Measurements from ENCODE around the gene HAGHL.

HAGHL gene

GRCh38 chr16:745739-746138 lies 18.8 kb downstream of the HAGHL start:
- H3K36me3 ChIP-seq (ENCODE audit: insufficient read depth, low read length): no peaks in the 10 kb centered on the region
- no peaks in the 10 kb centered on the region for H4K20me1 ChIP-seq (ENCODE audit: insufficient read depth, low read length)
- no peak overlapping the region for H3K9ac ChIP-seq (ENCODE audit: low read length)
- H3K27ac ChIP-seq (ENCODE audit: low read depth, low read length, poor library complexity, severe bottlenecking): no peak overlapping the region
- no peak overlapping the region for H2AFZ ChIP-seq (ENCODE audit: low read length)
- H3K9me3 ChIP-seq (ENCODE audit: low read length): no peaks in the 10 kb centered on the region
- H3K9me2 ChIP-seq (ENCODE audit: low read depth, low read length): no peaks in the 10 kb centered on the region
- H3K4me1 ChIP-seq (ENCODE audit: insufficient read depth, low read length, severe bottlenecking): peaks cover 5% of the 10 kb centered on the region
- H3K27me3 ChIP-seq (ENCODE audit: insufficient read depth, low read length): peaks cover 4% of the 10 kb centered on the region; the same call in 1 of the 2 replicates
- no peak for TF ChIP-seq EZH2 (IDR thresholded peaks at IDR 0.05; ENCODE audit: borderline replicate concordance, low read length)
- peak; percentile 67 for TF ChIP-seq CTCF (IDR thresholded peaks at IDR 0.05; ENCODE audit: low read length)
- H3K4me3 ChIP-seq (ENCODE audit: low read depth, low read length, poor library complexity, severe bottlenecking): no peak overlapping the region
- H3K79me2 ChIP-seq (ENCODE audit: insufficient read depth, low read length): no peaks in the 10 kb centered on the region
- H3F3A ChIP-seq (ENCODE audit: insufficient read depth, low read length): no peaks in the 10 kb centered on the region
- no peak overlapping the region for H3K4me2 ChIP-seq (ENCODE audit: low read length)

- no peaks in the 10 kb centered on the region for H3K9me3 ChIP-seq (ENCODE audit: low read length)
Observed at GRCh38 chr16:746637-747036, 19.7 kb downstream of the HAGHL start.

GRCh38 chr16:747978-748746 lies 21.3 kb downstream of the HAGHL start:
- no peak overlapping the region for H3K4me3 ChIP-seq (ENCODE audit: low read depth, low read length, poor library complexity, severe bottlenecking)
- no peaks in the 10 kb centered on the region for H3F3A ChIP-seq (ENCODE audit: insufficient read depth, low read length)
- H3K36me3 ChIP-seq (ENCODE audit: insufficient read depth, low read length): no peaks in the 10 kb centered on the region
- no peak for TF ChIP-seq EZH2 (IDR thresholded peaks at IDR 0.05; ENCODE audit: borderline replicate concordance, low read length)
- no peaks in the 10 kb centered on the region for H3K9me3 ChIP-seq (ENCODE audit: low read length)
- no peak overlapping the region for H3K4me2 ChIP-seq (ENCODE audit: low read length)
- peaks cover 5% of the 10 kb centered on the region for H3K27me3 ChIP-seq (ENCODE audit: insufficient read depth, low read length)
- H2AFZ ChIP-seq (ENCODE audit: low read length): no peak overlapping the region
- no peak overlapping the region for H3K27ac ChIP-seq (ENCODE audit: low read depth, low read length, poor library complexity, severe bottlenecking)
- no peaks in the 10 kb centered on the region for H3K79me2 ChIP-seq (ENCODE audit: insufficient read depth, low read length)
- no peak overlapping the region for H3K9ac ChIP-seq (ENCODE audit: low read length)
- no peaks in the 10 kb centered on the region for H4K20me1 ChIP-seq (ENCODE audit: insufficient read depth, low read length)
- H3K9me2 ChIP-seq (ENCODE audit: low read depth, low read length): no peaks in the 10 kb centered on the region
- H3K4me1 ChIP-seq (ENCODE audit: insufficient read depth, low read length, severe bottlenecking): no peaks in the 10 kb centered on the region

More at GRCh38 chr16:746637-747036, 19.7 kb downstream of the HAGHL start:
- Histone ChIP-seq H3K4me3 (ENCODE audit: low read depth, low read length, poor library complexity, severe bottlenecking) (no peak overlapping the region), H3K9ac (ENCODE audit: low read length) (no peak overlapping the region), H3K27ac (ENCODE audit: low read depth, low read length, poor library complexity, severe bottlenecking) (no peak overlapping the region), H3K4me1 (ENCODE audit: insufficient read depth, low read length, severe bottlenecking) (no peaks in the 10 kb centered on the region), H3F3A (ENCODE audit: insufficient read depth, low read length) (no peaks in the 10 kb centered on the region), H3K4me2 (ENCODE audit: low read length) (no peak overlapping the region), H3K9me2 (ENCODE audit: low read depth, low read length) (no peaks in the 10 kb centered on the region), H3K27me3 (ENCODE audit: insufficient read depth, low read length) (peaks cover 5% of the 10 kb centered on the region; the same call in 1 of the 2 replicates), H2AFZ (ENCODE audit: low read length) (no peak overlapping the region), H3K79me2 (ENCODE audit: insufficient read depth, low read length) (no peaks in the 10 kb centered on the region), H4K20me1 (ENCODE audit: insufficient read depth, low read length) (no peaks in the 10 kb centered on the region), H3K36me3 (ENCODE audit: insufficient read depth, low read length) (no peaks in the 10 kb centered on the region)
- TF ChIP-seq CTCF (IDR thresholded peaks at IDR 0.05; ENCODE audit: low read length) (no peak), EZH2 (IDR thresholded peaks at IDR 0.05; ENCODE audit: borderline replicate concordance, low read length) (no peak)

GRCh38 chr16:749010-749409 lies 22.1 kb downstream of the HAGHL start:
- no peak overlapping the region for H2AFZ ChIP-seq (ENCODE audit: low read length)
- no peak overlapping the region for H3K9ac ChIP-seq (ENCODE audit: low read length)
- no peak overlapping the region for H3K4me2 ChIP-seq (ENCODE audit: low read length)
- H3K27ac ChIP-seq (ENCODE audit: low read depth, low read length, poor library complexity, severe bottlenecking): no peak overlapping the region
- no peaks in the 10 kb centered on the region for H4K20me1 ChIP-seq (ENCODE audit: insufficient read depth, low read length)
- no peaks in the 10 kb centered on the region for H3K36me3 ChIP-seq (ENCODE audit: insufficient read depth, low read length)
- no peaks in the 10 kb centered on the region for H3K4me1 ChIP-seq (ENCODE audit: insufficient read depth, low read length, severe bottlenecking)
- peaks cover 5% of the 10 kb centered on the region for H3K27me3 ChIP-seq (ENCODE audit: insufficient read depth, low read length)
- no peaks in the 10 kb centered on the region for H3K9me2 ChIP-seq (ENCODE audit: low read depth, low read length)
- TF ChIP-seq CTCF (IDR thresholded peaks at IDR 0.05; ENCODE audit: low read length) (no peak), EZH2 (IDR thresholded peaks at IDR 0.05; ENCODE audit: borderline replicate concordance, low read length) (no peak)
- no peaks in the 10 kb centered on the region for H3F3A ChIP-seq (ENCODE audit: insufficient read depth, low read length)
- no peaks in the 10 kb centered on the region for H3K79me2 ChIP-seq (ENCODE audit: insufficient read depth, low read length)
- H3K4me3 ChIP-seq (ENCODE audit: low read depth, low read length, poor library complexity, severe bottlenecking): no peak overlapping the region
- H3K9me3 ChIP-seq (ENCODE audit: low read length): no peaks in the 10 kb centered on the region

Measured in OCI-LY1 (cell line).